ENCODE data around the gene KCNIP3.

KCNIP3 gene

DNA sequence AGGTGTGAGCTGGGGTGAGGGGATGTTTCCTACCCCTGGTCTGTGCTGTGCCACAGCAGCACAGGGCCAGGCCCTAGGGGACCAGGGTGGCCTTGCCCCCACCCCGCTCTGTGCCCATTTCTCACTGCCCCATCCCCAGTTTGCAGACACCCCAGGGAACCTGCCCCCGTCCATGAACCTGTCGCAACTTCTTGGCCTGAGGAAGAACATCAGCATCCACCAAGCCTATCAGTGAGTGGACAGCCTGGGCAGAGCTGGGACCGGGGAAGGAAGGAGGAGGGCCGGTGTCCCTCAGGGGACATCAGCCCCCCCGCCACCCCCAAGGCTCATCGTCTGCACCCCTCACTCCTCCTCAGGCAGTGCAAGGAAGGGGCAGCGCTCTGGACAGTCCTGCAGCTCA is 15.4 kb upstream of the KCNIP3 start:
- H3K27me3 Mint-ChIP-seq = no peaks in the 10 kb centered on the region
- no peak overlapping the region for H3K4me3 Mint-ChIP-seq
- no peak overlapping the region for H3K27ac Mint-ChIP-seq
- no peaks in the 10 kb centered on the region for H3K4me1 Mint-ChIP-seq
- H3K9me3 Mint-ChIP-seq = no peaks in the 10 kb centered on the region
- H3K36me3 Mint-ChIP-seq = no peaks in the 10 kb centered on the region

DNA sequence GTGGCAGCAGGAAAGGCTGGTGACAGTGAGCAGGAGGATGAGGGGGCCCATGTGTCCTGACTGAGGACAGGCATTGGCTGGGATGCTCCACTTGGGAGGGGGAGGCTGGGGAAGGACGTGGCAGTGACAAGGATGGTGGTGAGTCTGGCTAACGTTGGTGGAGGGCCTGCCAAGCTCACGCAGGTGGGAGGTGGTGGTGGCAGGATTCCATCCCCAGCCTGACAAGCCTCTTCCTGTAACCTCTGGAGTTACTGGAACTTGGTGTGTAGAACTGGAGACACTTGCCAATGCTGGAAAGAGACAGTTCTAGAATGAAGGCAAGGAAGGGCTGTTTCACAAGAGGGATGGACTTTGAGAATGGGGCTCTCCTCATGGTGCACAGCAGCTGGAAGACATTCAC is 14.7 kb upstream of the KCNIP3 start:
- Mint-ChIP-seq H3K36me3 (no peaks in the 10 kb centered on the region), H3K4me3 (no peak overlapping the region), H3K27me3 (no peaks in the 10 kb centered on the region), H3K9me3 (no peaks in the 10 kb centered on the region), H3K4me1 (no peaks in the 10 kb centered on the region), H3K27ac (no peak overlapping the region)

GRCh38 chr2:95283562-95283961 is 13.6 kb upstream of the KCNIP3 start:
- H3K4me1 Mint-ChIP-seq = no peaks in the 10 kb centered on the region
- H3K36me3 Mint-ChIP-seq = no peaks in the 10 kb centered on the region
- no peak overlapping the region for H3K4me3 Mint-ChIP-seq
- no peaks in the 10 kb centered on the region for H3K27me3 Mint-ChIP-seq
- no peaks in the 10 kb centered on the region for H3K9me3 Mint-ChIP-seq
- no peak overlapping the region for H3K27ac Mint-ChIP-seq

- Mint-ChIP-seq H3K27ac (no peak overlapping the region), H3K4me1 (no peaks in the 10 kb centered on the region), H3K36me3 (peaks cover under 1% of the 10 kb centered on the region), H3K27me3 (no peaks in the 10 kb centered on the region), H3K4me3 (no peak overlapping the region), H3K9me3 (peaks cover 1% of the 10 kb centered on the region)
Measured at GRCh38 chr2:95284886-95285541, 12.1 kb upstream of the KCNIP3 start.

DNA sequence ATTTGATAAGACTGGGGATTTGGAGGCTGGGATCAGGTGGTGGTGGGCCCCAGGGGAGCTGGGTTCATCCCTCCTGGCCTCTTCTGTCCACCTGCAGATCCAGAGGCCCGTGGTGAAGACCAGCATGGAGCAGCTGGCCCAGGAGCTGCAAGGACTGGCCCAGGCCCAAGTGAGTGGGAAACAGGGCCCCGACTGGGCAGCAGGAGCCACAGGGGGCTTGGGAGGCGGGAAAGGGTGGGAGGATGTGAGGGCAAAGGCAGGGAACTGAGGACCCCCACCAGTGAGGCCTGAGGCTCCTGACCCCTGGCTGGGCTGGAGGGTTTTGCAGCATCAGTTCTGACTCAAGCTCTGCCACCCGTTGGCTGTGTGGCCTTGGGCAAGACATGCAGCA is 11.6 kb upstream of the KCNIP3 start:
- Mint-ChIP-seq H3K4me3 (no peak overlapping the region), H3K4me1 (no peaks in the 10 kb centered on the region), H3K36me3 (peaks cover 4% of the 10 kb centered on the region), H3K27ac (no peak overlapping the region), H3K27me3 (no peaks in the 10 kb centered on the region), H3K9me3 (peaks cover 7% of the 10 kb centered on the region)

- Mint-ChIP-seq H3K4me1 (no peaks in the 10 kb centered on the region), H3K4me3 (no peak overlapping the region), H3K27ac (no peak overlapping the region), H3K27me3 (no peaks in the 10 kb centered on the region), H3K36me3 (peaks cover 4% of the 10 kb centered on the region), H3K9me3 (peaks cover 7% of the 10 kb centered on the region)
Measured at GRCh38 chr2:95287336-95287735, 9.8 kb upstream of the KCNIP3 start.

DNA sequence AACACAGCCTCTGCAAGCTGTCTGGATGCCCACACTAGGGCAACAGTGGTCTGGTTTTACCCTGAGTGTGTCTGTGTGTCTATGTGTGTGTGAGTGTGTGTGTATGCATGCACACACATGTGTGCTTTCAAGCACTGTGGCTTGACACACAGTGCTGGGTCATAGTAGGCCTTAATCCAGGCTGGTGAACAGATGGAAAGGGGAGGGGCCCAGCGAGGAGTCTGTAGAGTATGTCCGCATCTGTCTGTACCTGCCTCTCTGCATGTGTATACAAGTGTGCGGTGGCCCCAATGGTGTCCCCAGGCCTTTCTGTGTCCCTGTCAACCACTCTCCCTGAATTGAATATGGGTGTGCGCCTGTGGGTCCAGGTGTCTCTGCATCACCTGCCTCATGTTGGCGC is 9.3 kb upstream of the KCNIP3 start:
- H3K4me1 Mint-ChIP-seq = no peaks in the 10 kb centered on the region
- H3K36me3 Mint-ChIP-seq = peaks cover 4% of the 10 kb centered on the region
- no peaks in the 10 kb centered on the region for H3K27me3 Mint-ChIP-seq
- peaks cover 7% of the 10 kb centered on the region for H3K9me3 Mint-ChIP-seq
- no peak overlapping the region for H3K27ac Mint-ChIP-seq
- H3K4me3 Mint-ChIP-seq = no peak overlapping the region

DNA sequence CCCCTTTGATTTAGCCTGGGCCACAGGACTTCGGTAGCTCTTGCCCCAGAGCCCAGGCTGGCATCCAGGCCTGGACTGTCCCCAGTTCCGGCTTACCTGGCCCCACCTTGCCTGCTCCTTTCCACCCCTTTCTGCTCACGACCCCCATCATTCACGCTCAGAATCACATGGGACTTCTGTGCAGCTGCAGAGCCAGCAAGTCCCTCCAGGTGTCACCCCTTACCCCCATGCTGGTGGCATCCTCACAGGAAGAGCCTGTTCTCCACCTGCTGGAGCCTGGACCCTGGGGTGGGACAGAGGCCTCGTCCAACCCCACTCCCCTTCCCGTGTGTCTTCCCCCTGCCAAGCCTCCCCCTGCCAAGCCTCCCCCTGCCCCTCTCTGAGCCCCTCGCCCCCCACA is 7.9 kb upstream of the KCNIP3 start:
- no peak overlapping the region for H3K4me3 Mint-ChIP-seq
- peaks cover 7% of the 10 kb centered on the region for H3K9me3 Mint-ChIP-seq
- no peaks in the 10 kb centered on the region for H3K4me1 Mint-ChIP-seq
- H3K27ac Mint-ChIP-seq = no peak overlapping the region
- peaks cover 4% of the 10 kb centered on the region for H3K36me3 Mint-ChIP-seq
- no peaks in the 10 kb centered on the region for H3K27me3 Mint-ChIP-seq

GRCh38 chr2:95291222-95291621 is 5.9 kb upstream of the KCNIP3 start:
- no peaks in the 10 kb centered on the region for H3K27me3 Mint-ChIP-seq
- no peak overlapping the region for H3K27ac Mint-ChIP-seq
- no peaks in the 10 kb centered on the region for H3K4me1 Mint-ChIP-seq
- no peak overlapping the region for H3K4me3 Mint-ChIP-seq
- H3K9me3 Mint-ChIP-seq = peaks cover 7% of the 10 kb centered on the region
- H3K36me3 Mint-ChIP-seq = peaks cover 4% of the 10 kb centered on the region

DNA sequence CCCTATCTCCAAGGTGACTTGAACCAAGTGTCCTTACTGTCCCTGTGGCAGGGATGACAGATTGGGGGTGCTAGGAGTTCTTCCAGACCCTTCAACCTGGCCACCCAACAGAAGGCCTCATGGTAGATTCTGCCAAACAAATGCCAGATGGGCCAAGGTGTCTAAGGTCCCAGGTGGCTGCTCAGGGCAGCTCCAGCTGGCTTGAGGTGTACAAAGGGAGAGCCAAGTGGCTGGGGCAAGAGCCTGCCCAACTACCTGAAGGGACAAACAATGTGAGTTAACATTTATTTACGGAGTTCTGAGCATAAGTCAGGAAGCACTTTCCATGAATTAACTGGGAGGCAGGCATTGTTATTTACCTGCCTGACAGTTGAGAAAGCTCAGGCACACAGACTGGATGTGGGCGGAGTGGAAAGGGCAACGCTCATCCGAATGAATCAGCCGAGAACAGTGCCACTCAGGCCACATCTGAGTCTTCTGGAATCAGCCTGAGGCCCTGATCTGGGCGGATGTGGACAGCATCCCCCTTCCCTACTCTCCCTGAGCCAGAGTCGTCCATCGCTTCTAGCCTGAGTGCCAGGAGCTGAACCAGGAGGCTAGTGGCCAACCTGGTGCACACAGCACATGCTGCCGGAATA is 4.4 kb upstream of the KCNIP3 start:
- Mint-ChIP-seq H3K36me3 (peaks cover 4% of the 10 kb centered on the region), H3K27me3 (no peaks in the 10 kb centered on the region), H3K4me1 (no peaks in the 10 kb centered on the region), H3K4me3 (no peak overlapping the region), H3K27ac (no peak overlapping the region), H3K9me3 (peaks cover 7% of the 10 kb centered on the region)

DNA sequence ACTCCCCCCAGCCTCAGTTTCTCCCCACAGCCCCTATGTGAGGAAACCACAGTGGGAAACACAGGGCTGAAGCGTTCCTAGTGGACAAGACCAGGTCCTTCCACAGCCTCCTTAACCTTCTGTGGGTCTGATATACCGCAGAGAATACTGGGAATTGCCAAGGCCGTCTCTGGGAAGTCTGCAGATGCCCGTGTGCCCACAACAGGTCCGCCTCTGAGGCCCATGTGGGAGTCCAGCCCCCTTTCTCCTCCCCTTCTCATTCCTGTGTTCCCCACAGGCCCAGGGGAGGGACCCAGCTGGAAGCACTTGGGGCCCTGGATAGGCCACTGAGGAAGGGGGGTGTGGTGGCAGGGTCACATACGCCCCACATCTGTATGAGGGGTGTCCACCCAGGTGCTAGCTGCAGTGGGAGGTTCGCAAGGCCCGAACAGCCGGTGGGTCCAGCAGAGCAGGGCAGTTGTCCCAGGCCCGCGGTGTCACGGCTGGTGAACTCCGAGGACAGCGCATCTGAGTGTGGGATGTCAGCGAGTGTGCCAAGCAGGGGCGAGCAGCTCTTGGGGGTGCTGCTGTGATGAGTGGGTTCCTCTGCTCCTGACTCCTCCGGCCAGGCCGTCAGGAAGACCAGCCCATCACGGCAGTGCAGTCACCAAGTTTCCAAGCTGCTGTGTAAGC is 2.4 kb upstream of the KCNIP3 start:
- no peaks in the 10 kb centered on the region for H3K4me1 Mint-ChIP-seq
- H3K4me3 Mint-ChIP-seq = no peak overlapping the region
- peaks cover 7% of the 10 kb centered on the region for H3K9me3 Mint-ChIP-seq
- peaks cover 4% of the 10 kb centered on the region for H3K36me3 Mint-ChIP-seq
- H3K27me3 Mint-ChIP-seq = peaks cover 2% of the 10 kb centered on the region
- H3K27ac Mint-ChIP-seq = no peak overlapping the region

- Mint-ChIP-seq H3K4me1 (no peaks in the 10 kb centered on the region), H3K27ac (no peak overlapping the region), H3K4me3 (no peak overlapping the region), H3K9me3 (peaks cover 2% of the 10 kb centered on the region), H3K36me3 (no peaks in the 10 kb centered on the region), H3K27me3 (peaks cover 2% of the 10 kb centered on the region)
Measured at GRCh38 chr2:95295376-95295775, 1.8 kb upstream of the KCNIP3 start.

- Mint-ChIP-seq H3K36me3 (no peaks in the 10 kb centered on the region), H3K4me1 (no peaks in the 10 kb centered on the region), H3K27me3 (peaks cover 2% of the 10 kb centered on the region), H3K4me3 (no peak overlapping the region), H3K9me3 (no peaks in the 10 kb centered on the region), H3K27ac (no peak overlapping the region)
Measured at GRCh38 chr2:95296011-95296410, 1.1 kb upstream of the KCNIP3 start.

DNA sequence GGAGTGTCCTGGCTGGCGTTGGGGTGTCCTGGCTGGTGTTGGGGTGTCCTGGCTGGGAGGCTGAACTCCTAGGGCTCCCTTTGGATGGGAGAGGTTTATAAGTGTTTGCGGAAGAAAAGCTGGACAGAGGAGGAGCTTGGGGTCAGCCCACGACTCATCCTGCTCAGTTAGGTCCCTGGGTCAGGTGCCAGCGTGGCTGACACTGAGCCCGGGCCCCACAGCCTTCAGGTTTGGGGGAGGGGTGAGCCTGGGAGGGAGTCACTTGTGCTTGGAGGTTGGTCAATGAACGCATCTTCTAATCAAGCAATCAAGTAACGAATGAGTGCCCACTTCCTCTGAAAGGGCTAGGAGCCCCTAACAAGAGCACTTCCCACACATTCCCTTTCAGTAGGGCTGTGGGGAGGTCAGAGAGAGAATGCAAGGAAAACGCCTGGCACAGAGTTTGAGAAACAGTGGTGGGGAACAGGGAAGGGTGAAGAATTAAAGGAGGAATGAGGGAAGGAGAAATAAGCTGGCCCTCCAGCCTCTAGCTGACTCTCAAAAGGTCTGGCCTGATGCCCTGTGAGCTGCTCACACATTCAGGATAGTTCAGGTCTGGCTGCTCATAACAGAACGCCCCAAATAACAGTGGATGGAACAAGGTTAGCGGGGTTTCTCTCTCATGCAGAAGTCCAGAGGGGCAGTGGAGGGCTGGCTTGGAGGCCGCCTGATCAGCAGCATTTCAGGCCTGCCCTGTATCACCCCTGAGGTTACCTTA is 670 bp downstream of the KCNIP3 start:
- Mint-ChIP-seq H3K4me1 (no peaks in the 10 kb centered on the region), H3K36me3 (no peaks in the 10 kb centered on the region), H3K9me3 (no peaks in the 10 kb centered on the region), H3K4me3 (no peak overlapping the region), H3K27me3 (peaks cover 2% of the 10 kb centered on the region), H3K27ac (no peak overlapping the region)

- Mint-ChIP-seq H3K27me3 (peaks cover 2% of the 10 kb centered on the region), H3K27ac (no peak overlapping the region), H3K9me3 (no peaks in the 10 kb centered on the region), H3K4me3 (no peak overlapping the region), H3K36me3 (no peaks in the 10 kb centered on the region), H3K4me1 (no peaks in the 10 kb centered on the region)
Measured at GRCh38 chr2:95298486-95299111, 1.5 kb downstream of the KCNIP3 start.
